ENCODE measurements around the gene ADCY2. TPM values are rescaled to one million over a fixed set of nuclear protein-coding genes. Genes with fewer than 3 reads are reported as not detected.

ADCY2 gene
- total and polyA plus RNA-seq, 2 experiments from 2014 or later: 2.2 to 4.7 TPM

GRCh38 chr5:7781899-7782298, 386.0 kb downstream of the ADCY2 start:
- no peak for TF ChIP-seq CTCF (IDR thresholded peaks at IDR 0.05; ENCODE audit: low read depth, low read length)
- H3K9me3 ChIP-seq (ENCODE audit: low read depth): no peaks in the 10 kb centered on the region
- no peak overlapping the region for H3K27ac ChIP-seq
- H3K4me3 ChIP-seq: no peak overlapping the region
- no peaks in the 10 kb centered on the region for H3K4me1 ChIP-seq (ENCODE audit: low read depth)
- DNase-seq (ENCODE audit: low read depth in 1 of 2, low spot score in 1 of 2): no peak
- no peaks in the 10 kb centered on the region for H3K27me3 ChIP-seq
- H3K36me3 ChIP-seq: no peaks in the 10 kb centered on the region

GRCh38 chr5:7784683-7785380, 388.9 kb downstream of the ADCY2 start:
- H3K9me3 ChIP-seq (ENCODE audit: low read depth): no peaks in the 10 kb centered on the region
- no peaks in the 10 kb centered on the region for H3K4me1 ChIP-seq (ENCODE audit: low read depth)
- DNase-seq (ENCODE audit: low read depth in 1 of 2, low spot score in 1 of 2): no peak
- no peak for TF ChIP-seq CTCF (IDR thresholded peaks at IDR 0.05; ENCODE audit: low read depth, low read length)
- no peak overlapping the region for H3K4me3 ChIP-seq
- H3K36me3 ChIP-seq: no peaks in the 10 kb centered on the region
- no peak overlapping the region for H3K27ac ChIP-seq
- H3K27me3 ChIP-seq: no peaks in the 10 kb centered on the region

GRCh38 chr5:7787770-7788169, 391.8 kb downstream of the ADCY2 start:
- Histone ChIP-seq H3K9me3 (ENCODE audit: low read depth) (no peaks in the 10 kb centered on the region), H3K36me3 (no peaks in the 10 kb centered on the region), H3K27ac (no peak overlapping the region), H3K4me1 (ENCODE audit: low read depth) (no peaks in the 10 kb centered on the region), H3K27me3 (no peaks in the 10 kb centered on the region), H3K4me3 (no peak overlapping the region)
- TF ChIP-seq CTCF (IDR thresholded peaks at IDR 0.05; ENCODE audit: low read depth, low read length): no peak
- no peak for DNase-seq (ENCODE audit: low read depth in 1 of 2, low spot score in 1 of 2)

GRCh38 chr5:7789567-7789966, 393.6 kb downstream of the ADCY2 start:
- no peak overlapping the region for H3K4me3 ChIP-seq
- H3K27ac ChIP-seq: no peak overlapping the region
- no peak for DNase-seq (ENCODE audit: low read depth in 1 of 2, low spot score in 1 of 2)
- no peak for TF ChIP-seq CTCF (IDR thresholded peaks at IDR 0.05; ENCODE audit: low read depth, low read length)
- no peaks in the 10 kb centered on the region for H3K27me3 ChIP-seq
- H3K9me3 ChIP-seq (ENCODE audit: low read depth): no peaks in the 10 kb centered on the region
- no peaks in the 10 kb centered on the region for H3K36me3 ChIP-seq
- H3K4me1 ChIP-seq (ENCODE audit: low read depth): no peaks in the 10 kb centered on the region

GRCh38 chr5:7793895-7794294, 398.0 kb downstream of the ADCY2 start:
- no peak overlapping the region for H3K27ac ChIP-seq
- no peak for DNase-seq (ENCODE audit: low read depth in 1 of 2, low spot score in 1 of 2)
- H3K36me3 ChIP-seq: no peaks in the 10 kb centered on the region
- TF ChIP-seq CTCF (IDR thresholded peaks at IDR 0.05; ENCODE audit: low read depth, low read length): no peak
- no peaks in the 10 kb centered on the region for H3K9me3 ChIP-seq (ENCODE audit: low read depth)
- H3K4me3 ChIP-seq: no peak overlapping the region
- no peaks in the 10 kb centered on the region for H3K27me3 ChIP-seq
- H3K4me1 ChIP-seq (ENCODE audit: low read depth): no peaks in the 10 kb centered on the region

All from cardiac muscle cell (in vitro differentiated cells and primary cell).